Activated B cell treated with CpG ODN at 0.5 μM for 24 hours (primary cell): ENCODE results near the gene CARD10. TPM values are rescaled to one million over a fixed set of nuclear protein-coding genes. Genes with fewer than 3 reads are reported as not detected.

Source experiments
- ATAC-seq: fragments of 200-7000 bp; cut with Tn5 transposase; one replicate; pipeline ENCODE4 v1.10.0; 2021; ENCODE audit warnings: low read depth, mild to moderate bottlenecking, moderate library complexity
- CTCF ChIA-PET: fragments of 350-600 bp; sonication (Branson Sonifier 250); formaldehyde crosslinking; loops from one replicate; lab custom pipeline; 2021; ENCODE audit warnings: antibody characterized with exemption; lab: Charles Lee
- POLR2A ChIA-PET: fragments of 350-600 bp; sonication (Branson Sonifier 250); formaldehyde crosslinking; loops from one replicate; lab custom pipeline; 2021; ENCODE audit warnings: antibody characterized with exemption; lab: Charles Lee
- DNase-seq: peaks from one replicate; pipeline ENCODE4 v3.0.0; 2022
- H3K27ac Mint-ChIP-seq: one replicate; pipeline ENCODE4 v1.8.0; 2020; ENCODE audit warnings: mixed read lengths
- H3K27me3 Mint-ChIP-seq: one replicate; pipeline ENCODE4 v1.8.0; 2021; ENCODE audit warnings: mixed read lengths
- H3K36me3 Mint-ChIP-seq: one replicate; pipeline ENCODE4 v1.8.0; 2021; ENCODE audit warnings: low read depth, mixed read lengths
- H3K4me1 Mint-ChIP-seq: one replicate; pipeline ENCODE4 v1.8.0; 2021; ENCODE audit warnings: mixed read lengths
- H3K4me3 Mint-ChIP-seq: one replicate; pipeline ENCODE4 v1.8.0; 2020; ENCODE audit warnings: mild to moderate bottlenecking, mixed read lengths
- H3K9me3 Mint-ChIP-seq: one replicate; pipeline ENCODE4 v1.8.0; 2020; ENCODE audit warnings: mixed read lengths
- intact Hi-C: fragments of 100-400 bp; cut with micrococcal nuclease; formaldehyde crosslinking; loops from one replicate; pipeline ENCODE4 v1.15.1; 2024
- total RNA-seq: library from RNA; stranded (reverse); gene quantifications from 2 replicates; pipeline ENCODE4 v1.2.3, GENCODE V29; 2022
- TF ChIP-seq, protein P1 (sequence below): fragments of 200-600 bp; IDR thresholded peaks from one replicate; pipeline ENCODE4 v1.8.0; 2022; ENCODE audit warnings: antibody characterized with exemption, mild to moderate bottlenecking

CARD10 gene, protein sequence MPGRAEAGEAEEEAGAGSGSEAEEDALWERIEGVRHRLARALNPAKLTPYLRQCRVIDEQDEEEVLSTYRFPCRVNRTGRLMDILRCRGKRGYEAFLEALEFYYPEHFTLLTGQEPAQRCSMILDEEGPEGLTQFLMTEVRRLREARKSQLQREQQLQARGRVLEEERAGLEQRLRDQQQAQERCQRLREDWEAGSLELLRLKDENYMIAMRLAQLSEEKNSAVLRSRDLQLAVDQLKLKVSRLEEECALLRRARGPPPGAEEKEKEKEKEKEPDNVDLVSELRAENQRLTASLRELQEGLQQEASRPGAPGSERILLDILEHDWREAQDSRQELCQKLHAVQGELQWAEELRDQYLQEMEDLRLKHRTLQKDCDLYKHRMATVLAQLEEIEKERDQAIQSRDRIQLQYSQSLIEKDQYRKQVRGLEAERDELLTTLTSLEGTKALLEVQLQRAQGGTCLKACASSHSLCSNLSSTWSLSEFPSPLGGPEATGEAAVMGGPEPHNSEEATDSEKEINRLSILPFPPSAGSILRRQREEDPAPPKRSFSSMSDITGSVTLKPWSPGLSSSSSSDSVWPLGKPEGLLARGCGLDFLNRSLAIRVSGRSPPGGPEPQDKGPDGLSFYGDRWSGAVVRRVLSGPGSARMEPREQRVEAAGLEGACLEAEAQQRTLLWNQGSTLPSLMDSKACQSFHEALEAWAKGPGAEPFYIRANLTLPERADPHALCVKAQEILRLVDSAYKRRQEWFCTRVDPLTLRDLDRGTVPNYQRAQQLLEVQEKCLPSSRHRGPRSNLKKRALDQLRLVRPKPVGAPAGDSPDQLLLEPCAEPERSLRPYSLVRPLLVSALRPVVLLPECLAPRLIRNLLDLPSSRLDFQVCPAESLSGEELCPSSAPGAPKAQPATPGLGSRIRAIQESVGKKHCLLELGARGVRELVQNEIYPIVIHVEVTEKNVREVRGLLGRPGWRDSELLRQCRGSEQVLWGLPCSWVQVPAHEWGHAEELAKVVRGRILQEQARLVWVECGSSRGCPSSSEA
- total RNA-seq, result not detected in 2 replicates

DNA sequence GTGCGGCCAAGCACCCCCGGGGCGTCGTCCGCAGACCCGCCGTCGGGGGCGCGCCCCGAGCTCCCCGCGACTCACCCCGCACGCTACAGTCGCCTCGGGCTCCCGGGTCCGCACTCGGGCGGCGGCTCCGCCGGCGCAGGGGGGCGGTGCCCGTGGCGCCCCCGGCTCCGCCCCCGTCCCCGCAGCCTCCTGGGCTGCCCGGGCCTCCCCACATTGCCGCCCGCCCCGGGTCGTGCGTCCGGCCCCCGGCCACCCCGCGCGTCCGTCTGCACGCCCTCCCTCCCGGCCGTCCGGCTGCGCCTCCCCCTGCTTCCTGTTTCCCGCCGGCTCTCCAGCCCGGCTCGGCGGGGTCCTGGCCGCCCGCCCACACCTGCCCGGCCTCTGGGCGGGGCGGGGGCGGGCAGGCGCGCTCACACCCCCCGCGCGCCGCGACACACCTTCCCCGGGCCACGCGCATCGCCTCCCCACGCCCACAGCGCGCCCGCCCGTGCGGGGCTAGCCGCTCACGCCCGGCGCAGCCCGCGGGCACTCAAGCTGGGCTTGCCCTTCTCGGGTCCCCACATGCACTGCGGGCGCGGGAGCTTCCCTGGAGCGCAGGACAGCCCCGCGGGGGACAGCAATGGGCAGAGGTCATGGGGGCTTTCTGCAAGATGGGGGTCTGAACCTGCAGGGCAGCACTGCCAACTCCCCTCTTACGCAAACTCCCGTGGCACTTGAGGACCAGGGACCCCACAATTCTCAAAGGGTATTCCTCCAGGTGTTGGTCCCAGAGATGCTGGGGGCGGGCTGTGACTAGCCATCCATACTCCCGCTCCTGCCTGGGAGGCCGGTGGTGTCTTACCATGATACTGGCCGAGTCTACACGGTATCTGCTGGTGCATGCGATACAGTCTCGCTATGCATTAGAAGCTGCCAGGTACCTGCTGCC is at the start of gene CARD10:
Gene CARD10, minus strand, starts transcription at position 148 of the 928 bp plus-strand sequence. CDS start 215 bp downstream, outside the sequence.
- H3K36me3 Mint-ChIP-seq, result no peaks in the 10 kb centered on the region
- H3K27me3 Mint-ChIP-seq, result peaks cover 40% of the 10 kb centered on the region
- intact Hi-C loops, result no loop called here
- ChIA-PET POLR2A (no interaction called here), CTCF (no interaction called here)
- ATAC-seq, result peak; percentile 74
- H3K4me1 Mint-ChIP-seq, result peaks cover 4% of the 10 kb centered on the region
- peaks cover 2% of the 10 kb centered on the region for H3K9me3 Mint-ChIP-seq
- no peak within 1 kb of the TSS for H3K27ac Mint-ChIP-seq
- DNase-seq, result peak; percentile 21
- TF ChIP-seq, protein P1, sequence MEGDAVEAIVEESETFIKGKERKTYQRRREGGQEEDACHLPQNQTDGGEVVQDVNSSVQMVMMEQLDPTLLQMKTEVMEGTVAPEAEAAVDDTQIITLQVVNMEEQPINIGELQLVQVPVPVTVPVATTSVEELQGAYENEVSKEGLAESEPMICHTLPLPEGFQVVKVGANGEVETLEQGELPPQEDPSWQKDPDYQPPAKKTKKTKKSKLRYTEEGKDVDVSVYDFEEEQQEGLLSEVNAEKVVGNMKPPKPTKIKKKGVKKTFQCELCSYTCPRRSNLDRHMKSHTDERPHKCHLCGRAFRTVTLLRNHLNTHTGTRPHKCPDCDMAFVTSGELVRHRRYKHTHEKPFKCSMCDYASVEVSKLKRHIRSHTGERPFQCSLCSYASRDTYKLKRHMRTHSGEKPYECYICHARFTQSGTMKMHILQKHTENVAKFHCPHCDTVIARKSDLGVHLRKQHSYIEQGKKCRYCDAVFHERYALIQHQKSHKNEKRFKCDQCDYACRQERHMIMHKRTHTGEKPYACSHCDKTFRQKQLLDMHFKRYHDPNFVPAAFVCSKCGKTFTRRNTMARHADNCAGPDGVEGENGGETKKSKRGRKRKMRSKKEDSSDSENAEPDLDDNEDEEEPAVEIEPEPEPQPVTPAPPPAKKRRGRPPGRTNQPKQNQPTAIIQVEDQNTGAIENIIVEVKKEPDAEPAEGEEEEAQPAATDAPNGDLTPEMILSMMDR, result no peak
- peak within 1 kb of the TSS; percentile 55 for H3K4me3 Mint-ChIP-seq

DNA sequence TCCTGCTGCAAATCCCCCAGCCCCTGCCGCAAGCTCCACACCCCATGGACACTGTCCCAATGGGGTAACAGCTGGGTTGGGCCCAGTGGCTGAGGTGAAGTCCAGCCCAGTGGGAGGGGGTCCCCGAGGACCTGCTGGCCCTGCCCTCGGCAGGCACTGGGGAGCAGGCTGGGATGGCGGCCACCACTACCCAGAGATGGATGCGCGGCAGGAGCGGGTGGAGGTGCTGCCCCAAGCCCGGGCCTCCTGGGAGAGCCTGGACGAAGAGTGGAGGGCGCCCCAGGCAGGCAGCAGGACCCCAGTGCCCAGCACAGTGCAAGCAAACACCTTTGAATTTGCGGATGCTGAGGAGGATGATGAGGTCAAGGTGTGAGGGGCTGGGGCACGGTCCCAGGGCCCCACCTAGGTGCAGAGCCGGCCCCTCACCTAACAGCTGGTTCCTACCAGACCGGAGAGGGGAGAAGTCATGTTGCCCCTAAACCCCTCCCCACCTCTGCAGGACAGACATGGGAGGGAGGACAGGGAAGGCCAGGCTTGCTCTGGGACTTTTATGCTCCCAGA is 49.3 kb upstream of the CARD10 start:
- intact Hi-C loops, result no loop called here
- ATAC-seq (no peak), DNase-seq (no peak)
- ChIA-PET CTCF (interaction anchor here (1.6 to 11.7 kb wide), 5 partner anchors 11 to 308 kb away, joined by 5 to 255 read pairs (median 9); no protein-coding TSS in a partner anchor), POLR2A (no interaction called here)
- no peaks in the 10 kb centered on the region for H3K9me3 Mint-ChIP-seq
- H3K27me3 Mint-ChIP-seq, result peaks cover 12% of the 10 kb centered on the region
- peaks cover 17% of the 10 kb centered on the region for H3K4me1 Mint-ChIP-seq
- no peak overlapping the region for H3K4me3 Mint-ChIP-seq
- TF ChIP-seq, protein P1, result no peak
- no peaks in the 10 kb centered on the region for H3K36me3 Mint-ChIP-seq
- H3K27ac Mint-ChIP-seq, result no peak overlapping the region

DNA sequence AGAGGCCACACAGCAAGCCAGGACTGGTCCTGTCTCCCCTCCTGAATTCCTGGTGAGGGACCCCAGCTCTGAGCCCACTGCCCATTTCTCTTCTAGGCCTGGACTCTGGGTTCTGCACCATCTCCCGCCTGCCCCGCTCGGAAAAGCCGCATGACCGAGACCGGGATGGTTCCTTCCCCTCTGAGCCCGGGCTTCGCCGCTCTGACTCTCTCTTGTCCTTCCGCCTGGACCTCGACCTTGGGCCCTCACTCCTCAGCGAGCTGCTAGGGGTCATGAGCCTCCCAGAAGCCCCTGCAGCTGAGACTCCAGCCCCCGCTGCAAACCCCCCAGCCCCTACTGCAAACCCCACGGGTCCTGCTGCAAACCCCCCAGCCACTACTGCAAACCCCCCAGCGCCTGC is 48.8 kb upstream of the CARD10 start:
- ATAC-seq (no peak), DNase-seq (no peak)
- Mint-ChIP-seq H3K27ac (no peak overlapping the region), H3K4me3 (no peak overlapping the region), H3K27me3 (peaks cover 16% of the 10 kb centered on the region), H3K36me3 (no peaks in the 10 kb centered on the region), H3K4me1 (peaks cover 17% of the 10 kb centered on the region), H3K9me3 (no peaks in the 10 kb centered on the region)
- TF ChIP-seq, protein P1, result no peak
- POLR2A ChIA-PET, result interaction anchor here (0.6 to 2.8 kb wide), 2 partner anchors 29 to 36 kb away, joined by 7 to 22 read pairs; no protein-coding TSS in a partner anchor
- intact Hi-C loops, result no loop called here
- CTCF ChIA-PET, result interaction anchor here (1.0 to 11.7 kb wide), 10 partner anchors 10 to 308 kb away, joined by 3 to 255 read pairs (median 8); partner anchors contain the start of gene GGA1
